SK-N-SH (cell line): ENCODE results near the gene NTRK3. TPM values are rescaled to one million over a fixed set of nuclear protein-coding genes. Genes with fewer than 3 reads are reported as not detected.

Experiments
- CTCF ChIA-PET: fragments of 300-600, 350-600 bp; formaldehyde crosslinking; extraction: SDS; loops from one replicate; lab custom pipeline; 2021; lab: Yijun Ruan, JAX
- POLR2A ChIA-PET: fragments of 350-600 bp; sonication (Branson Sonifier 250); formaldehyde crosslinking; extraction: SDS; loops from one replicate; lab custom pipeline; 2020; ENCODE audit warnings: antibody characterized with exemption, inconsistent platforms; lab: Yijun Ruan, JAX
- DNase-seq: peaks from one replicate; pipeline ENCODE4 v3.0.0; 2012
- H2AFZ ChIP-seq: fragments of 200-600 bp; sonication (generic); 2 replicates; pipeline ENCODE4 v1.8.1; 2016; ENCODE audit warnings: antibody characterized with exemption, mild to moderate bottlenecking, low read depth
- H3F3A ChIP-seq: fragments of 200-600 bp; sonication (generic); replicated peaks from 2 replicates; pipeline ENCODE3; 2016; ENCODE audit warnings: antibody characterized with exemption, mild to moderate bottlenecking; ENCODE audit not compliant: insufficient read depth
- H3K27ac ChIP-seq, 2 experiments: fragments of 200-500 bp in 1 of 2; fragments of 200-600 bp in 1 of 2; sonication (Bioruptor generic) in 1 of 2; sonication (generic), shearing (Covaris generic) in 1 of 2; 2 replicates each; pipeline versions ENCODE4 v1.5.1 to v1.6.1; 2014 to 2016; ENCODE audit warnings: low read depth in 2 of 2, inconsistent platforms in 1 of 2, low read length in 1 of 2, mild to moderate bottlenecking in 1 of 2, mixed read lengths in 1 of 2
- H3K27me3 ChIP-seq: fragments of 200-600 bp; sonication (generic), shearing (Covaris generic); 2 replicates; pipeline ENCODE4 v1.6.1; 2016; ENCODE audit warnings: mixed run types; ENCODE audit not compliant: insufficient read depth
- H3K36me3 ChIP-seq, 2 experiments: fragments of 200-500 bp in 1 of 2; fragments of 200-600 bp in 1 of 2; sonication (Bioruptor generic) in 1 of 2; sonication (generic) in 1 of 2; replicated peaks in 1 of 2; 2 replicates each; pipeline versions ENCODE3 to v1.5.1; 2014 to 2016; ENCODE audit warnings: low read length in 1 of 2, mild to moderate bottlenecking in 1 of 2; ENCODE audit not compliant: insufficient read depth in 2 of 2, control insufficient read depth in 1 of 2
- H3K4me1 ChIP-seq, 2 experiments: fragments of 200-500 bp in 1 of 2; fragments of 200-600 bp in 1 of 2; sonication (Bioruptor generic) in 1 of 2; sonication (generic), shearing (Covaris generic) in 1 of 2; 2 replicates each; pipeline versions ENCODE4 v1.5.1 to v1.6.1; 2014 to 2016; ENCODE audit warnings: low read depth in 1 of 2, low read length in 1 of 2, mixed run types in 1 of 2; ENCODE audit not compliant: insufficient read depth in 2 of 2, control insufficient read depth in 1 of 2
- H3K4me2 ChIP-seq: fragments of 200-600 bp; sonication (generic), shearing (Covaris generic); 2 replicates; pipeline ENCODE4 v1.6.1; 2017; ENCODE audit warnings: mixed run types
- H3K4me3 ChIP-seq, 2 experiments: fragments of 200-500 bp in 1 of 2; fragments of 200-600 bp in 1 of 2; sonication (Bioruptor generic) in 1 of 2; sonication (generic), shearing (Covaris generic) in 1 of 2; 2 replicates each; pipeline versions ENCODE4 v1.5.1 to v1.8.1; 2014 to 2016; ENCODE audit warnings: low read depth in 2 of 2, inconsistent platforms in 1 of 2, low read length in 1 of 2, mild to moderate bottlenecking in 1 of 2, mixed read lengths in 1 of 2, moderate library complexity in 1 of 2
- H3K79me2 ChIP-seq: fragments of 200-600 bp; sonication (generic); 2 replicates; pipeline ENCODE4 v1.8.1; 2017; ENCODE audit warnings: mild to moderate bottlenecking; ENCODE audit not compliant: insufficient read depth
- H3K9ac ChIP-seq: fragments of 200-600 bp; sonication (generic); 2 replicates; pipeline ENCODE4 v1.6.1; 2017; ENCODE audit warnings: mixed run types
- H3K9me2 ChIP-seq: fragments of 200-600 bp; sonication (generic); 2 replicates; pipeline ENCODE4 v1.6.1; 2017; ENCODE audit warnings: mixed run types
- H3K9me3 ChIP-seq: fragments of 200-600 bp; sonication (generic); 2 replicates; pipeline ENCODE4 v1.6.1; 2017; ENCODE audit warnings: mixed run types, mild to moderate bottlenecking, moderate library complexity
- H4K20me1 ChIP-seq: fragments of 200-600 bp; sonication (generic); 2 replicates; pipeline ENCODE4 v1.6.1; 2017; ENCODE audit warnings: mild to moderate bottlenecking, mixed run types; ENCODE audit not compliant: insufficient read depth
- EZH2phosphoT487 ChIP-seq: fragments of 200-600 bp; sonication (generic); IDR thresholded peaks from 2 replicates; pipeline ENCODE4 v1.6.1; 2017; ENCODE audit warnings: low read depth, mixed run types, mild to moderate bottlenecking, antibody characterized with exemption, moderate library complexity, borderline replicate concordance
- FOXJ3 ChIP-seq: sonication (generic); formaldehyde crosslinking; IDR thresholded peaks from 2 replicates; pipeline ENCODE4 v1.5.1; 2020; ENCODE audit warnings: mild to moderate bottlenecking, missing genetic modification reagents
- GATA2 ChIP-seq: sonication (generic); formaldehyde crosslinking; IDR thresholded peaks from 2 replicates; pipeline ENCODE4 v1.5.0; 2020; ENCODE audit warnings: mild to moderate bottlenecking, missing genetic modification reagents
- IRF3 ChIP-seq: fragments of 150-350 bp; IDR thresholded peaks from 2 replicates; pipeline ENCODE4 v1.6.1; 2016; ENCODE audit warnings: mild to moderate bottlenecking, low read depth, low read length
- JUND ChIP-seq: IDR thresholded peaks from 2 replicates; pipeline ENCODE4 v1.4.0; 2012
- MXI1 ChIP-seq: IDR thresholded peaks from 2 replicates; pipeline ENCODE4 v1.6.1; 2012; ENCODE audit warnings: mild to moderate bottlenecking, low read depth, low read length, improper control_type of control experiment
- NFIC ChIP-seq: IDR thresholded peaks from 2 replicates; pipeline ENCODE4 v1.4.0; 2012; ENCODE audit warnings: borderline replicate concordance
- NRF1 ChIP-seq: IDR thresholded peaks from 2 replicates; pipeline ENCODE4 v1.6.1; 2012; ENCODE audit warnings: low read depth, mild to moderate bottlenecking, low read length
- RFX5 ChIP-seq: IDR thresholded peaks from 2 replicates; pipeline ENCODE4 v1.6.1; 2012; ENCODE audit warnings: mild to moderate bottlenecking, improper control_type of control experiment, low read length
- RXRA ChIP-seq: IDR thresholded peaks from 2 replicates; pipeline ENCODE4 v1.4.0; 2012; ENCODE audit warnings: low read depth, mild to moderate bottlenecking, borderline replicate concordance
- SIN3A ChIP-seq: IDR thresholded peaks from 2 replicates; pipeline ENCODE4 v1.6.1; 2012; ENCODE audit warnings: low read depth, mild to moderate bottlenecking, low read length, moderate library complexity, borderline replicate concordance
- SMC3 ChIP-seq: IDR thresholded peaks from 2 replicates; pipeline ENCODE4 v1.6.1; 2012; ENCODE audit warnings: low read depth, low read length, improper control_type of control experiment
- TAF1 ChIP-seq: IDR thresholded peaks from 2 replicates; pipeline ENCODE4 v1.6.1; 2012; ENCODE audit warnings: low read depth, mild to moderate bottlenecking, low read length, moderate library complexity, borderline replicate concordance
- TCF12 ChIP-seq: IDR thresholded peaks from 2 replicates; pipeline ENCODE4 v1.4.0; 2012
- TEAD4 ChIP-seq: IDR thresholded peaks from 2 replicates; pipeline ENCODE4 v1.4.0; 2012; ENCODE audit warnings: mild to moderate bottlenecking, borderline replicate concordance; ENCODE audit not compliant: insufficient read depth
- YY1 ChIP-seq: IDR thresholded peaks from 2 replicates; pipeline ENCODE4 v1.4.0; 2012; ENCODE audit warnings: low read depth, mild to moderate bottlenecking
- ZBTB33 ChIP-seq: IDR thresholded peaks from 2 replicates; pipeline ENCODE4 v1.4.0; 2012; ENCODE audit warnings: low read depth, borderline replicate concordance
- WGBS: methylation state at CpG from one replicate; pipeline ENCODE4 v1.1.6; 2017; ENCODE audit warnings: low lambda C conversion rate; 5-methylcytosine and 5-hydroxymethylcytosine counted together
- polyA plus RNA-seq, 3 experiments: library from polyadenylated mRNA; depleted of rRNA; stranded (reverse); fragments of >200 nt; gene quantifications; 2 replicates each; pipeline ENCODE4 v1.2.3, GENCODE V29; 2012
- TF ChIP-seq, protein P1 (sequence below): IDR thresholded peaks from 2 replicates; pipeline ENCODE4; 2012
- TF ChIP-seq, protein P2 (sequence below): IDR thresholded peaks from 2 replicates; pipeline ENCODE4 v1.4.0; 2012; ENCODE audit warnings: low read depth
- TF ChIP-seq, protein P3 (sequence below): fragments of 200-600 bp; sonication (generic); IDR thresholded peaks from 2 replicates; pipeline ENCODE4 v1.6.1; 2017; ENCODE audit warnings: antibody characterized with exemption, mild to moderate bottlenecking, moderate library complexity

Gene NTRK3
- polyA plus RNA-seq, 1 of the 3 experiments (the other 2 are of a cell fraction), result 2.6 TPM

DNA sequence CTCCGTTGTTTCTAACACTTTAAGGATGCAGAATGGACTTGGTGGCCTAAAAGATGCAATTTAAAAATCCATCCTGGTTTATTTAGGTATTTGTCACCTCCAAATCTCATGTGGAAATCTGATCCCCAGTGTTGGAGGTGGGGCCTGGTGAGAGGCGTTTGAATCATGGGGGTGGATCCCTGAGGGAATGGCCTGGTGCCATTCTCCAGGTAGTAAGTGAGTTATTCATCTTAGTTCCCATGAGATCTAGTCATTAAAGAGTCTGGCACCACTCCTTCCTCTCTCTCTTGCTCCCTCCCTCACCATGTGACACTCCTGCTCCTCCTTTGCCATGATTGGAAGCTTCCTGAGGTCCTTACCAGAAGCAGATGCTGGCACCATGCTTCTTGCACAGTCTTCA, 339.1 kb downstream of the NTRK3 start:
- ChIA-PET CTCF (no interaction called here), POLR2A (no interaction called here)
- H3K79me2 ChIP-seq, result no peaks in the 10 kb centered on the region
- TF ChIP-seq NRF1 (no peak), EZH2phosphoT487 (no peak), FOXJ3 (CRISPR knock-in tag) (no peak), TEAD4 (no peak), SIN3A (no peak), JUND (no peak), YY1 (no peak), RFX5 (no peak), NFIC (no peak), ZBTB33 (no peak), GATA2 (no peak), MXI1 (no peak), IRF3 (no peak), SMC3 (no peak), TAF1 (no peak), RXRA (no peak), TCF12 (no peak)
- TF ChIP-seq, protein P1, sequence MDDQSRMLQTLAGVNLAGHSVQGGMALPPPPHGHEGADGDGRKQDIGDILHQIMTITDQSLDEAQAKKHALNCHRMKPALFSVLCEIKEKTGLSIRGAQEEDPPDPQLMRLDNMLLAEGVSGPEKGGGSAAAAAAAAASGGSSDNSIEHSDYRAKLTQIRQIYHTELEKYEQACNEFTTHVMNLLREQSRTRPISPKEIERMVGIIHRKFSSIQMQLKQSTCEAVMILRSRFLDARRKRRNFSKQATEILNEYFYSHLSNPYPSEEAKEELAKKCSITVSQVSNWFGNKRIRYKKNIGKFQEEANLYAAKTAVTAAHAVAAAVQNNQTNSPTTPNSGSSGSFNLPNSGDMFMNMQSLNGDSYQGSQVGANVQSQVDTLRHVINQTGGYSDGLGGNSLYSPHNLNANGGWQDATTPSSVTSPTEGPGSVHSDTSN, result no peak
- TF ChIP-seq, protein P2, sequence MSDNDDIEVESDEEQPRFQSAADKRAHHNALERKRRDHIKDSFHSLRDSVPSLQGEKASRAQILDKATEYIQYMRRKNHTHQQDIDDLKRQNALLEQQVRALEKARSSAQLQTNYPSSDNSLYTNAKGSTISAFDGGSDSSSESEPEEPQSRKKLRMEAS, result no peak
- TF ChIP-seq, protein P3, sequence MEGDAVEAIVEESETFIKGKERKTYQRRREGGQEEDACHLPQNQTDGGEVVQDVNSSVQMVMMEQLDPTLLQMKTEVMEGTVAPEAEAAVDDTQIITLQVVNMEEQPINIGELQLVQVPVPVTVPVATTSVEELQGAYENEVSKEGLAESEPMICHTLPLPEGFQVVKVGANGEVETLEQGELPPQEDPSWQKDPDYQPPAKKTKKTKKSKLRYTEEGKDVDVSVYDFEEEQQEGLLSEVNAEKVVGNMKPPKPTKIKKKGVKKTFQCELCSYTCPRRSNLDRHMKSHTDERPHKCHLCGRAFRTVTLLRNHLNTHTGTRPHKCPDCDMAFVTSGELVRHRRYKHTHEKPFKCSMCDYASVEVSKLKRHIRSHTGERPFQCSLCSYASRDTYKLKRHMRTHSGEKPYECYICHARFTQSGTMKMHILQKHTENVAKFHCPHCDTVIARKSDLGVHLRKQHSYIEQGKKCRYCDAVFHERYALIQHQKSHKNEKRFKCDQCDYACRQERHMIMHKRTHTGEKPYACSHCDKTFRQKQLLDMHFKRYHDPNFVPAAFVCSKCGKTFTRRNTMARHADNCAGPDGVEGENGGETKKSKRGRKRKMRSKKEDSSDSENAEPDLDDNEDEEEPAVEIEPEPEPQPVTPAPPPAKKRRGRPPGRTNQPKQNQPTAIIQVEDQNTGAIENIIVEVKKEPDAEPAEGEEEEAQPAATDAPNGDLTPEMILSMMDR, result no peak
- no peaks in the 10 kb centered on the region for H3K9me3 ChIP-seq
- H3K4me3 ChIP-seq, result no peak overlapping the region
- no peak overlapping the region for H3K27ac ChIP-seq
- H3K4me2 ChIP-seq, result no peak overlapping the region
- no peak overlapping the region for H2AFZ ChIP-seq
- no peaks in the 10 kb centered on the region for H3K9me2 ChIP-seq
- H3F3A ChIP-seq, result no peaks in the 10 kb centered on the region
- DNase-seq, result no peak
- 8% methylated on average over 2 of the region's 2 CpGs for WGBS
- H3K27me3 ChIP-seq, result no peaks in the 10 kb centered on the region
- peaks cover 0 to 4% of the 10 kb centered on the region in 2 experiments; a peak in 1 of 4 replicates for H3K4me1 ChIP-seq
- no peaks in the 10 kb centered on the region for H3K36me3 ChIP-seq
- no peak overlapping the region for H3K9ac ChIP-seq
- H4K20me1 ChIP-seq, result no peaks in the 10 kb centered on the region
